T1000 (cell line): ENCODE data around the gene CENPV.
A peak's percentile ranks its signal among the peaks of the same experiment; 100 is the strongest.
"Not testable (repeated sequence)": the region's sequence is repeated elsewhere in the genome, so short reads cannot be mapped to it uniquely, and the experiment has no call there.

Source experiments
- DNase-seq: peaks from one replicate; lab custom pipeline; 2025; ENCODE audit warnings: mixed read lengths; lab: John Stamatoyannopoulos, UW

CENPV gene

DNA sequence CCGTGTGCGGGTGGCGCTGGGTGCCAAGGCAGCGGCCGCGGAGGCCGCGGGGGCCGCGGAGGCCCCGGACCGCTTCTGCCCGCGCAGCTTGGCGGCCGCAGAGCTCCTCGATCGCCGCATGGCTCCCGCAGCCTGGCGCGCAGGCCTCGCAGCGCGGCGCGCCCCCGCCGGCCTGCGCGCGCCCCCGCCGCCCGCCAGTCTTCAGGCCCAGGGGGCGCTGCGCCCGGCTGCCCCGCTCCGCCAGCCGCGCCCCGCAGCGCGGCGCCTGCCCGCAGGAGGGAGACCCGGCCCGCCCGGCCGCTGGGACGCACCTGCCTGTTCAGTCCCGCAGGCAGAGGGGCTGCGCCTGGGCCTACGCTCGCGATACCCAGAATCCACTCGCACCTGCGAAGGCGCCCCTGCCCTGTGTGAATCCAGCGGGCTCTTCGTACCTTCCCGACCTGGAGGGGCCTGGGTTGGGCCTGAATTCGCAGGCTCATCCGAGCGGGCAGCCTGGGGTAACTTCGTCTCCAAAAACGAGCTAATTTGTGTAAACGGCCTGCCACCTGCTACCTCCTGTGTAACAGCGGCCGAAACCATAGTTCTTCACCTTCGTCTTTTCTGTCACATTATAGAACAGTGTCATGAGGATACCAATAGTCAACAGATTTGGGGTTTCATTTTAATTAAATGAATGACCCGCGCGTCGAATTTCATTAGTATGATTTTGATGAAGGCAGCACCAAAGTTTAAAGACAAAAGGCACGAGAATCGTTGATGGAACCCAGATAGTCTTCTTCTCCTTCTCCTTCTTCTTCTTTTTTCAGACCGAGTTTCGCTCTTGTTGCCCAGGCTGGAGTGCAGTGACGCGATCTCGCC lies at the start of gene CENPV:
Gene CENPV (minus strand): TSS at position 153 of the 858 bp plus-strand sequence. CDS start 33 bp downstream, at position 120.
- peak; percentile 39 for DNase-seq

GRCh38 chr17:16398270-16399267 lies 45.3 kb upstream of the CENPV start:
- DNase-seq = no peak

DNA sequence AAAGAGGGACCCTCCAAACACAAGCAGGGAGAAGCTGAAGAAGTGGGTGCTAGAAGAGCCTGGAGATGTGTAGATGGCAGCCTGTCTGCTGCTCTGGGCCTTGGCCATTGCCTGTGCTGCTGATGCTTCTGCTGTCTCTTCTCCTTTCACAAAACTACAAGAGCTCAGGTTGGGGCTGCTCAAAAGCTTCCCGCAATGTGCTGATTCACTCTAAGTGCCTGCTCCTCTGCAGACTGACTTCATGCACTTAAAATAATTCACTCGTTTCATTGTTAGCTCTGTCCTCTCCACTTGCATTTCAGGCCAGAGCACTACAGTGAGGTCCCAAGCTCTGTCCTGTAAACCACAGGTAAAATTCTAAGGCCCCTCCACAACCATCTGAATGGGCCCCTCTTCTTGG lies 43.4 kb upstream of the CENPV start:
- DNase-seq = not testable (repeated sequence)

DNA sequence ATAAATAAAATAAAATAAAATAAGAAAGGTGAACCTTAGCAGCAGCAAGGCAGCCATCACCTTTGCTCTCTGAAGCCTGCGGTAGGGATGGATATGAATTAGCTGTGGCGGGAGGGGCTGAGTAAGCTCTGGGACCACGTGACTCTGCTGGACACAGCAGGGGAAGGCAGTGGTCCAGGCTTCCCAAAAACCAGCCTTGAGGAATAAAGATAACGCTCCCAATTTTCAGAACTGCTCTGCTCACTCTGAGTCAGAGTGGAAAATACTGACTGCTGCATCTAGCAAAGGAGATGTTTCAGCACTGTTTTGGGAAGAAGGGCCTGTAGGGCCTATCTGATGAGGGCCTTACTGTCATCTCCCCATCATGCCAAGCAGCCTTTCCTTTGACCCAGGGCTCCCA lies 42.6 kb upstream of the CENPV start:
- not testable (repeated sequence) for DNase-seq

GRCh38 chr17:16392491-16392890 lies 39.2 kb upstream of the CENPV start:
- DNase-seq = not testable (repeated sequence)

GRCh38 chr17:16391451-16391850 lies 38.2 kb upstream of the CENPV start:
- no peak for DNase-seq

- not testable (repeated sequence) for DNase-seq
These were observed 32.8 kb upstream of the CENPV start for GRCh38 chr17:16386126-16386507.

DNA sequence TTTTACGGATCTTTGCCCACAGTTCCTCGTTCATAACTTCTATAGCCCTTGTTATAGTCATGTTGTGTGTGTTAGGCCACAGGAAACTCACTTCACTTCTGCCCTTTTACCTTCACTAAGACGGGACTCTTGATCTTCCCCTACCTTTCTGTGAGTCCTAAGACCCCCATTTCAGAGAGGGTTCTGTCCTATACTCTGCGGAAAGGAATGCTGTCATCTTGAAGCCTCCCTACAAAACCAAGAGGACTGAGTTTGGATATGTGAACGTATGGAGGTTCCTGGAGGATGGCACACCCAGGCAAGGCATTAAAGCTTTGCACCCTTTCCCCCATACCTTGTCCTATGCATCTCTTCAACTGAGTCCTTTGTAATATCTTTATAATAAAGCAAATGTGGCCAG lies 31.3 kb upstream of the CENPV start:
- no peak for DNase-seq

- DNase-seq = no peak
These were observed 30.6 kb upstream of the CENPV start for GRCh38 chr17:16383772-16384287.

- no peak for DNase-seq
These were observed 29.9 kb upstream of the CENPV start for GRCh38 chr17:16383216-16383615.

- DNase-seq = no peak
These were observed 28.2 kb upstream of the CENPV start for GRCh38 chr17:16381496-16381820.

- peak; percentile 95 for DNase-seq
These were observed 27.6 kb upstream of the CENPV start, which contains the start of gene UBB for GRCh38 chr17:16380640-16381495. UBB (plus strand) TSS chr17:16381091; CDS start chr17:16381908, 817 bp downstream.

GRCh38 chr17:16379654-16380053 lies 26.4 kb upstream of the CENPV start:
- DNase-seq = no peak

DNA sequence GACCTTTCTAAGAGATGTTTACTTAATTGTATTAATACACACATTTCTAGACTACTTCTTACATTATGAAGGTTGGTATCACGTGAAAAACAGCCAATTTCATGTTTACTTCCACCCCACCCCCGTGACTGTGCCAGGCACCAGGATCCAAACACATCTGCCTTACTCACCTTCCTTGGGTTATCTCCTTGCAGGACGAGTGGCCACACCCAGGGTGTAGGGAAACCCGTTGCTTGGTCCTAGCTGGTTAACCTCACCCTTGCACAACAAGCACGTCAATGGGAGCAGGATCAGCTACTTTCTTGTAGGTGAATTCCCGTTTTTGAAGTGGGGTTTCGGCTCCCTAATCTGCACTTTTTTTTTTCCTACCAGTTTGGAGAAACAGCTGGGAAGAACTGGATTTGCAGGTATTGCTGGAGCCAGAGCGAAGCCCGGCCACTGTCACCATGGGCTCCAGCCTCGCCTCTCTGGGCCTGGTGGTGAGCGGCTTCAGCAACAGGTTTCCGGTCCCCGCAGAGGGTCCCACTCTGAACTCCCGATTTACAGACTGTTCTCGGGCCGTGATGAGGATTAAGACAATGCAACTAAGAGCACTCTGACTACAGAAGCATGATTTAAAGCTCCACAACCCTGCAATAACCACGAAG lies 25.5 kb upstream of the CENPV start:
- DNase-seq = no peak

- no peak for DNase-seq
These were observed 24.7 kb upstream of the CENPV start for GRCh38 chr17:16377941-16378341.

DNA sequence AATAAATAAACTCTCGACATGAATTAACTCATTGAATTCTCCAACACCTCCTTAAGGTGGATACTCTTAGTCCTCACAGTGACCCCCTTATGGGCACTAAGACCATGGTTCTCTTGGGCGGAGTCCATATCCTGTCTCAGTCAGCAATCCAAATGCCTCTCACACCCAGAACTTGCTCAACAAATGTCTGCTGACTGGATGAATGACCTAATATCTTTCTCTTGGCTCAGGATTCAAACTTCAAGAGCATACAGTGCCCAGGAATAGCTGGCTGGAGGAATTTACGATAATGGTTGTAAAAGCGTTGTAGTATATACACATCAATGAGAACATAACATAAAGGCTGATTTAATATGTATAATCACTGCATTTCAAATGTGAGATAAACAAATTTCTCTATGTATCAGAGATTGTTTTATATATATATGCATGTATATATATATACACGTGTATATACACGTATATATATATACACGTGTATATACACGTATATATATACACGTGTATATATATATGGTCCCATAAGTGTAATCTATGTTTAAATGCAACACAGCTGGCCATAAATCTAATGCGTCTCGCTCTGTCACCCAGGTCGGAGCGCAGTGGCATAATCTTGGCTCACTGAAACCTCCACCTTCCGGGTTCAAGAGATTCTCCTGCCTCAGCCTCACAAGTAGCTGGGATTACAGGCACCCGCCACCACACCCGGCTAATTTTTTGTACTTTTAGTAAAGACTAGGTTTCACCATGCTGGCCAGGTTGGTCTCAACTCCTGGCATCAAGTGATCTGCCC lies 21.1 kb upstream of the CENPV start:
- DNase-seq = no peak

GRCh38 chr17:16371742-16372141 lies 18.5 kb upstream of the CENPV start:
- DNase-seq = no peak

GRCh38 chr17:16364625-16365024 lies 11.4 kb upstream of the CENPV start:
- DNase-seq = no peak

DNA sequence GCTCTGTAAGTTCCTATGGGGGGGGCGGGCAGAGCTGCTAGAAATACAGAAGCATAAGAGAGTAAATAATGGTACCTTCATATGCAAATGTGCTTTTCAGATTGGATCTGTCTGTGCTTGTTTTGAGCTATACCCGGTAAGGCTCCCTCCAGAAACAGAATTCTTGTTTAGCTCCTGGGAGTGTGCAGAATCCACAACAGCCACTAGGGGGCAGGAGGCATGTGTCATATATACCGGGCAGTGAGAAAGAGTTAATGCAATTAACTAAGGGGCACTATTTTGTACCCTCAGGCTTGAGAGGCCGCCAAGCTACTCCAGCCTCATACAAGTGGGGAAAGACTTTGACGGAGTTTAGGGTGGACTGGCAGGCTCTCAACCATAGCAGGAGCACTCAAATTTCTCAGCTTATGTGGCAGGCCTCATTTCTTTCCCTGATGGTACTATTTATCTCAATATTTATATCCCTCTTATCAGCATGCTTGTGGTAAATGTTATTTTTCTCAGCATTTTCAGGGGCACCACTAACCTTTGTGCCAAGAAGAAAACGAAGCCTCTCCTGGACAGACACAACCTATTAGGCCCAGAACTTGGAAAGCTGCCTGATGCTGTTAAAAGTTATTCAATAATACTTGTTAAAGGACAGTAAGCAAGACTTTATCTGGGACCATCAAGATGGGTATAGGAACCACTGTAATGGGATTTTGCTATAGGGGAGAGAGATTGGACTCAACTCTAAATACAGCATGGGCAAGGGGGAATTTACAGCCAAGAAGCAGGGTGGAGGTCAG lies 10.7 kb upstream of the CENPV start:
- DNase-seq = peak; percentile 55
